ENCODE data around the gene CHST15. TPM values are rescaled to one million over a fixed set of nuclear protein-coding genes. Genes with fewer than 3 reads are reported as not detected.

CHST15 gene
- polyA plus RNA-seq, 1 donor: 20.6 TPM

- DNase-seq: no peak
Measured at GRCh38 chr10:123997486-123998196, 95.8 kb downstream of the CHST15 start.

DNA sequence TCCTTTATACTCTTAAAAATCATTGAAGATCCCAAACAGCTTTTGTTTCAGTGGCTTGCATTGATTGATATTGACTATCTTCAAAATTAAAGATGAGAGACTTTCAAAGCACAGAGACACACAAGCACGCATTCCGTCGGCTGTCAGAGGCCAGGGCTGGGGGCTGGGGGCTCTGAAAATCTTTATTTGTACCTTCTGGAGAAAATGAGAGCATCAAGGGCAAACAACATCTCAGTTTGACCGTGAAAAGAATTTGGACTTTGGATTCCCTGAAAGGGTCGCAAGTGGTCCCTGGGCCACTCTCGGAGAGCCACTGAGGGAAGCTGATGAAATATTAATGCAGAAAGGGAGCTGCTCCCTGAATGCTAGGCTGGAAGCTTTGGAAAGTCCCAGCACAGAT is 96.4 kb downstream of the CHST15 start:
- no peak for DNase-seq

GRCh38 chr10:123996302-123996701 is 97.1 kb downstream of the CHST15 start:
- DNase-seq: no peak

DNA sequence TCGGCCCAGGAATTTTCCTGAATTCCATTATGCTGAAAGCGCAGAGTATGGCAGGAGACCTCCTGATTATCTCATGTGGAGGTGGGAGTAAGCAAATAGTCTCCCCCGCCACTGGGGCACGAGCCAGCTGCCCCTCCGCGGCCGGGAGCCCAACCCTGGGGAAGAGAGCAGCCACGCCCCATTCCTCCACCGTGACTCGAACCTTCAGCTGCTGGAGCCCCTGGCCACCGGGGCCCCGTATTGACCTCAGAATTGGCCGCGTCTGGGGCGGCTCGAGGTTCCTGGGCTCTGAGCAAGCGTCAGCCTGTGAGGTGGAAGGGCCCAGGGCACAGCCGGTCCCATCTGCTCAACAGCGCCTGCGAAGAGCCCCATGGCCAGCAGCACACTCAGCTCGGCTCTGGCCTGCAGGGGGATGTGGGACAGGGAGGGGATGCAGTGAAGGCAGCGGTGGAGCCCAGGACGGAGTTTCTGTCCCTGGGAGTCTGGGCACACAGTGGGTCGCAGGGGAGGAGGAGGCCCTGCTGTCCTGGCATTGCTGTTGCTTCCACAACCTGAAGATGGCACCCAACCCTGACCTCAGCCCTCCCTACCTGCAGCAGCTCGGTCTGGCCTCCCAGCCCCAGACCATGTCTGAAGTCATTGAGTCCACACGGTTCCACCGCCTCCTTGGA is 97.8 kb downstream of the CHST15 start:
- DNase-seq: no peak

DNA sequence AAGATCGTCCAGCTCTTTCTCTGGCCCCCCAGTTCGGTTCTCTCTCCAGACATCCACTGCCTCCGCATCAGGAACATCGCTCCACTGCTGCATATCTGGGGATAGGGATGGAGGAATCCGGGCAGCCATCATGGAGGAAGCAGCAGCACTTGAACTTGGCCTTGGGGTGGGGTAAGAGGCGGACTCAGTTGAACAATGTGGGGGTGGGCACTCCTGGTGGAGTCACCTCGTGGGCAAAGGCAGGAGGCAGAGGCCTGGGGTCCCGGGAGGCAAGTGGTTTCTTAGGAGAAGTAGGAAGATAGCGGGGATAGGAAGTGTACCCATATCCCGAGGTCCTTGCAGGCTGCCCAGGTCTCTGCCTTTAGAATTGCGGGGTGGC is 98.3 kb downstream of the CHST15 start:
- no peak for DNase-seq

DNA sequence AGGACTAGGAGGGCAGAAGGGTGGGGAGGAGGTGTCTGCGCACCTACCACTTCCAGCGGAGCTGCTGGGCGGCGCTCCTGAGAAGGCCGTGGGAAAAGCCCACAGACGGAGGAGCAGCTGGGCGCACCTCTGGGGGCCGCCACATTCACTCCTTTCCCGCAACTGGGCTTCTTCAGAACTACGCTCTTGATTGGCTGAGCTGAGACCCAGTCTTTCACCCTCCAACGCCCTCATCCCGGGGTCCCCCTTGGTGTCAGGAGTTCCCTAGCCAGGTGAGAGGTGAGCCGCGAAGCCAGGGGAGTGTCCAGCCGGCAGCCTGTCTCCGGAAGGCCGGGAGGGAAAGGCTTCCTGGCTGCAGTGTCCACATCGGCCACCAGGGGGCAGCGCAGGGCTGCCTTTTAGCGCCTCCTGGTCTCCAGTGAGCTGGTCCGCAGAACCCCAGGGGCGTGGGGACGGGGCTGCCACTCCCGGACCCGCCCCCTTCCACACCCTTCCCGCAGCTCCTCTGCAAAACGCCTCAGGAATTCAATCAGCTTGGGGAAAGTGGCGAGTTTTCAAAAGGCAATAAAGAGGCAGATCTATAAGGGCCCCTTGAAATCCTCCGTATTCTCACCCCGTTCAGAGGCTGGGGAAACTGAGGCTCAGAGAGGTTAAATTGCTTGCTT is 98.8 kb downstream of the CHST15 start:
- DNase-seq: peak; percentile 82

GRCh38 chr10:123993534-123994416 is 99.6 kb downstream of the CHST15 start:
- no peak for DNase-seq

DNA sequence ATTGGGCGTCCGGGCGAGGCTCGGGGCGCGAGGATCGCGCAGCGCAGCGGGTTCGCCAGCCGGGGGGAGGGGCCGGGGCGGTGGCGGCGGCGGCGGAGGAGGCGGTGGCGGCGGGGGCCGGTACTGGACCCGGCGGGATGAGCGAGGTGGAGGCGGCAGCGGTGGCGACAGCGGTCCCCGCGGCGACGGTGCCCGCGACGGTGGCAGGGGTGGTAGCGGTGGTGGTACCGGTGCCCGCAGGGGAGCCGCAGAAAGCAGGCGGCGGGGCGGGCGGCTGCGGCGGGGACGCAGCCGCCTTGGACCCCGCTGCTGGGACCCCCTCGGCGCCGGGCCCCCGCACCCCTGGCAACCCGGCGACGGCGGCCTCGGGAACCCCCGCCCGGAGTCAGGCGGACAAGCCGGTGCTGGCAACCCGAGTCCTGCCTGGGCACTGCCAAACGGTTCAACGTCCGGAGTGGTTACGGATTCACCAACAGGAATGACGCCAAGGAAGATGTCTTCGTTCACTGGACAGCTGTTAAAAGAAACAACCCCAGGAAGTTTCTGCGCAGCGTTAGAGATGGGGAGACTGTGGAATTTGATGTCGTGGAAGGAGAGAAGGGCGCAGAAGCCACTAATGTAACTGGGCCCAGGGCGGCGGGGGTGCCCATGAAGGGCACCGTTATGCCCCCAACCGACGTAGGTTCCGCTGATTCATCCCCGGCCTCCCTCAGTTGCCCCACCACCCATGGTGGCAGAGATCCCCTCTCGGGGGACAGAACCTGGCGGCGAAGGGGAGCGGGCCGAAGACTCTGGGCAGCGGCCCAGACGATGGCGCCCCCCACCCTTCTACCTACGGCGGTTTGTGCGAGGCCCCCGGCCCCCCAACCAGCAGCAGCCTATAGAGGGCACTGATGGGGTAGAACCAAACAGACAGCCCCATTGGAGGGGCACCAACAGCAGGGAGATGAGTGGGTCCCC is 101.5 kb downstream of the CHST15 start:
- no peak for DNase-seq

- DNase-seq: no peak
Measured at GRCh38 chr10:123990889-123991288, 102.5 kb downstream of the CHST15 start.

GRCh38 chr10:123988694-123989093 is 104.7 kb downstream of the CHST15 start:
- no peak for DNase-seq

- no peak for DNase-seq
Measured at GRCh38 chr10:123986736-123987135, 106.7 kb downstream of the CHST15 start.

DNA sequence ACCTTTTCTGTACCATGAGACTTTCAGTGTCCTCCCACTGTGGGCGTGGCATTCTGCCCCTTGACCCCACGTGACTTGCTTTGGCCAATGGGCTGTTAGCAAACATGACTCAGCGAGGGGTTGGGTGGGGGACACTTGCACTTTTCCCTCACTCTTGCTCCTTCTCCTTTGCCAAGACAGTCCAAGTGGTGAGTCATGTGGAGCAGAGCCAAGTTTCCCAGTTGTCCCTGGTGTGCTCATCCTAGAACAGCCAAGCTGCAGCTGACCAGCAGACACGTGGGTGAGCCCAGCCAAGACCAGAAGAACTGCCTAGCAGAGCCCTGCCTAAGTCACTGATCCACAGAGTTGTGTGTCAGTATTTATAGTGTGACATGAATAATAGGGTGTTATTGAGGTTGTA is 119.0 kb downstream of the CHST15 start:
- no peak for DNase-seq

DNA sequence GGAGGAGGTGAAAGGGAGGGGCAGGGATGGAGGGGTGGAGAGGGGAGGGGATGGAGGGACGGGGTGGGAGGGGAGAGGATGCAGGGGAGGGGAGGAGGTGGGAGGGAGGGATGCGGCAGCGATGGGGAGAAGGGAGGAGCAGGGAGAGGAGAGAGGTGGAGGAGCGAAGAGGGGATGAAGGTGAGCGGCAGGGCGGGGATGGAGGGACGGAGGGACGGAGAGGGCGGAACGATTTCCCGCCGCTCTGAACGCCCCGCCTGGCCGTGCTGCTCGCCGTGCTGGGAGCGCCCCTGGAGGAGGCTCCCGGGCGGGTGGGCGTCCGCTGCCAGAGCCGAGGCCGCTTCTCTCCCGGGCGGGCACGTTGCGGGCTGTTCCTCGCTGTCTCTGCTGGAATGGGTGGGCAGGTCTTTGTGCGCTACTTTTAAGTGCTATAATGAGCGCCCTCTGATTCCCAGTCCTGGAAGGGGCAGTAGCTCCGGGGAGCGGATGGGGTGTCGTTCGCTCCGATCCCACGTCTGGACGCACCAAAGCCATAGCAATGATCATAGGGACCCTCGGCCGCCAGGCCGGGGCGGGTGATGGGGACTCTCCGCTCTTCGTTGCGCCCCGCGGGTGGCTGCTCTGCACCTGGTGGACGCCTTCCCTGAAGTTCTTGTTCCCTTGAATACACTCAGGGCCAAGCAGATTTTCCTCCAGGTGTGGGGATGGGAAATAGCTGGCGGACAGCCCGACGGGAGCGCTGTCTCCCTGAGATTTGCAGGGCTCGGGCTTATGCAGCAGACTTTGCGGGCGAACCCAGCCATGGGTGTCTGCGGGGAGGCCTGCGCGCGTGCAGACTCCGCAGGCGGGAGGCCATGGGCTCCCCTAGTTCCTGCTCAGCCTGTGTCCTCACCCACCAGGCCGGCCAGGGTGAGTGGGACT is 120.7 kb downstream of the CHST15 start:
- no peak for DNase-seq

- DNase-seq: no peak
Measured at GRCh38 chr10:123970927-123971286, 122.5 kb downstream of the CHST15 start.

GRCh38 chr10:123970207-123970926 is 123.0 kb downstream of the CHST15 start:
- no peak for DNase-seq

GRCh38 chr10:123967626-123968243 is 125.7 kb downstream of the CHST15 start:
- DNase-seq: peak; percentile 50

- no peak for DNase-seq
Measured at GRCh38 chr10:123966896-123967231, 126.5 kb downstream of the CHST15 start.

DNA sequence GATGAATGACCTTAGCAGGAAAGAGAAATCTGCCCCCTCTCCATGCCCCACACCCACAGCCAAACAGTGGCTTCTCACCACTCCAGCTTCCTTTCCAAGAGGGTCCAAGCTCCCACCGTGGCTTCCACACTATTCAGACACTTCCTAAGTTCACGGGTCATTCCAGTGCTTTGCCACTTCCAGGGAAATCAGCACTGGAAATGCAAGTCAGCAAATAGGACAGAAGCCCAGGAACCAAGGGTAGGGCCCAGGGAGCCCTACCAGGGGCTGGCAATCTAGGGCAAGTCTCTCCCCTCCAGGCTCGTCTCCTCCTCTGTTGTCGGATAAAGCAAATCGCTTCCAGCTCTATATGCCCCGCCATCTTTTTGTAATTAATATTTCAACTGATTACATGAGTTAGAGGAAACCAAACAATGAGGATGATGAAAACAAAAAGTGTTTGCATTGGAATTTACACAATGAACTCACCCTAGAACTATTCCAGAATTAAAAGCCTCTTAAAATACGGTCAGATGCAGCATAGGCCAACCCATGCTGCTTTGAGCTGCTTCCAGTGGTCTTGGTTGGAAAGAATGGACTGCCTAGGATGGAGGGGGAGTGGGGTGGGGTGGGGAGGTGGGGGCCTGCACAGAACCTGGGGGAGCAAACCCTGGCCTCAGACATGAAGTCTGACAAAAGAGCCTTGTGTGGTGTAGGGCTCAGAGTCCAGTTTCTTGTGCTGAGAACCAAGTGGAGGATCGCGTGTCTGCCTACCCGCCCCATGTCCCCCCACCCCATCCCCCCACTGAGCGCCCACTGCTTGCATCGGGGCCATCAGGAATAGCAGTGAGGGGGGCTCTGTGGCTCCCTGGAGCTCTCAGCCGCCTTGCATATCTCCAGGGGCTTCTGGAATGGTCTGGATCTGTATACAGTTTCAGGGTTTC is 127.2 kb downstream of the CHST15 start:
- no peak for DNase-seq

Measured in left kidney (tissue), 2 donors.